ENCODE measurements around the gene ATL2. TPM values are rescaled to one million over a fixed set of nuclear protein-coding genes. Genes with fewer than 3 reads are reported as not detected.

The ATL2 gene
- 73.7 to 77.3 TPM (median 75.3 TPM) in 3 replicates for total RNA-seq

DNA sequence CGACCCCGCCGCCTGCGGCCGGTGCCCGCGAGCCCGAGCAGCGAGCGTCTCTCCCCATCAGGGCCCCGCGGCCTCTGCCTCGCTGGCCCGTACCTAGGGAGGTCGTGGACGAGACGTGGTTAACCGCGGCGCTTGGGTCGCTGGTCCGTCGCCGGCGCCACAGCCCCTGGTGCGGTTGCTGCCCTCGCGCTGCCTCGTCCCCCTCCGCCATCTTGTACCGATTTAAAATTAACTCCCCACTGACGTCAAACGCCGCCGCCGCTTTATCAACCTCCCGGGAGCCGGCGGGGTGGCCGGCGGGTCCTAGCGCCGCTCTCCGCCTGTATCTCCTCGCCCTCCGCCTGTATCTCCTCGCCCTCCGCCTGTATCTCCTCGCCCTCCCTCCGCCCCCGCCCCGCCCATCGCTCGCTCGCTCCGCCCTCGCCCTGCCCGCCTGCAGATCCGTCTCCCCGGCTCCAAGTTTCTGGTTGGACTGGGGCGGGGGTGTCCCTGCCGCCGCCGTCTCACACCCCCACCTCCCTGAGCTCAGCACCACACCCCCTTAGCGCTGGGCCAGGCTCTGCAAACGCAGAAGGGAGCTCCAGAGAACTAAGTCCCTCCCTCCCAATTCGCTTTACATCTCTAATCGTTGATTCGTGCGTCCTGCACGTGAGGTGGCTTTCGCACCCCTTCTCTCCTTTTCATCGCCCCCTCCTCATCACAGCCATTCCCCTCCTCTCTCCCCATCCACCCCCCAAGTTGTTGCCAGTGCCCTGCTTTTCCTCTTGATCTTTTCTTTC lies at the start of gene ATL2:
ATL2 (minus strand) TSS at position 224 of the 779 bp plus-strand sequence; CDS start at position 211, 13 bp downstream.
- no peak for TF ChIP-seq CTCF (IDR thresholded peaks at IDR 0.05; ENCODE audit: unreplicated experiment)
- Mint-ChIP-seq H3K4me1 (peaks cover 67% of the 10 kb centered on the region), H3K36me3 (no peaks in the 10 kb centered on the region), H3K4me3 (peak within 1 kb of the TSS; percentile 91), H3K27ac (peak within 1 kb of the TSS; percentile 99), H3K9me3 (no peaks in the 10 kb centered on the region), H3K27me3 (ENCODE audit: low read depth) (no peaks in the 10 kb centered on the region)
- peak; percentile 80 to 91 for DNase-seq (ENCODE audit: low spot score in 2 of 2, unreplicated experiment in 2 of 2)

DNA sequence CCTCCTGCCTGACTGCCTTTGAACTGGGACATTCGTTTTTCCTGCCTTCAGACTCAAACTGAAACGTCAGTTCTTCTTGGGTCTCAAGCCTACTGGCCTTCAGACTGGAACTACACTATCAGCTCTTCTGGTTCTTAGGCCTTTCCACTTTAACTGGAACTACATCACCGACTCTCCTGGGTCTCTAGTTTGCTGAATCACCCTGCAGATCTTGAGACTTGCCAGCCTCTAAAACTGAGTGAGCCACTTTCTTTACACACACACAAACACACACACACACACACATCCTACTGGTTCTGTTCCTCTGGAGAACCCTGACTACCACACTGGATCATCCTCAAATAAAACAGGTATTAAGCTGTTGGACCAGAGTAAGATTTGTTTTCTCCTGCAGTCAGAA lies 46.7 kb upstream of the ATL2 start:
- H3K36me3 Mint-ChIP-seq: no peaks in the 10 kb centered on the region

DNA sequence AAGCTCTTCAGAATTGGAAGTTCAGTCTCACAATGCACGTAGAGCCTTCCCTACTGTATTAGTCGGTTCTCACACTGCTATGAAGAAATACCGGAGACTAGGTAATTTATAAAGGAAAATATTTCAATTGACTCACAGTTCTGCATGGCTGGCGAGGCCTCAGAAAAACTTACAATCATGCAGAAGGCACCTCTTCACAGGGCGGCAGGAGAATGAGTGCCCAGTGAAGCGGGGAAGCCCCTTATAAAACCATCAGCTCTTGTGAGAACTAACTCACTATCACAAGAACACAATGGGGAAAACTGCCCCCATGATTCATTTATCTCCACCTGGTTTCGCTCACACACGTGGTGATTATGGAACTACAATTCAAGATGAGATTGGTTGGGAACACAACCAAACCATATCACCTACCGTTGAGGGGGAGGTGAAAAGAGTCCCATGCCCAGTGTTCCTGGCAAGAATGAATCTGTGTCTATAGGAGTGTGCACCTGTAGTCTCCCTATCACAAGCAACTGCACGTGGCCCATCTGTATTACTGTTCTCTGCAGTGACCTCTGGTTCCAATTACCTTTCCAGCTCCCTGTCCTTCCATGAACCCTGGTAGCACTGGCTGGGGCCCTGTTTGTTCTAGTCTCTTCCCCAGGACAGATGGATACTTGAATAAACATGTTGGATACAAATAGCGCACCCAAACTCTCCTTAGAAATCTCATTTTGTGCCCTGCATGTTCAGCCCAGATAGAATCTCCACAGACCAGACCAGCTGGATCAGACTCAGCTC lies 44.4 kb upstream of the ATL2 start:
- Mint-ChIP-seq H3K9me3 (peaks cover 6% of the 10 kb centered on the region), H3K4me3 (no peak overlapping the region), H3K27ac (no peak overlapping the region), H3K36me3 (no peaks in the 10 kb centered on the region), H3K27me3 (ENCODE audit: low read depth) (no peaks in the 10 kb centered on the region), H3K4me1 (peaks cover 16% of the 10 kb centered on the region)
- TF ChIP-seq CTCF (IDR thresholded peaks at IDR 0.05; ENCODE audit: unreplicated experiment): no peak
- no peak for DNase-seq (ENCODE audit: low spot score in 2 of 2, unreplicated experiment in 2 of 2)

More for the DNA sequence above, 46.7 kb upstream of the ATL2 start:
- no peak for DNase-seq (ENCODE audit: low spot score in 2 of 2, unreplicated experiment in 2 of 2)
- peaks cover 11% of the 10 kb centered on the region for H3K4me1 Mint-ChIP-seq
- H3K27me3 Mint-ChIP-seq (ENCODE audit: low read depth): no peaks in the 10 kb centered on the region
- H3K4me3 Mint-ChIP-seq: no peak overlapping the region
- peaks cover 6% of the 10 kb centered on the region for H3K9me3 Mint-ChIP-seq
- no peak for TF ChIP-seq CTCF (IDR thresholded peaks at IDR 0.05; ENCODE audit: unreplicated experiment)
- H3K27ac Mint-ChIP-seq: no peak overlapping the region

DNA sequence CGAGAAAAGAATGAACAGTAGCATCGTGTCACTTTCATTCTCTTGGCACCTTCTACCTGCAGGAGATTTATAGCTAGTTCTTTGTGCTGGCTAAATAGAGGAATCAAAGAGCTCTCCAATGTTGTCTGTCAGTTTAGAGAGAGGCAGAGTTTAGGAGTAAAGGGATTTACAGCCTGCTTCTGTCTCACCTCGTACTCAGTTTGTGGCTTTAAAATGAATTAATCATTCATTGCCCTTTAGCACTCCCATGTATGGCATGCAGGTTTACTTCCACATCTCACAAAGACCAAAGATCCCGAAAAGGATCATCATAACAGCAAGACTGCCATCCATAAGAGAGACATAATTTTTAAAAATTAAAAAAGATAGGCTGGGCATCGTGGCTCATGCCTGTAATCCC lies 42.4 kb upstream of the ATL2 start:
- no peak overlapping the region for H3K27ac Mint-ChIP-seq
- no peak overlapping the region for H3K4me3 Mint-ChIP-seq
- no peak for TF ChIP-seq CTCF (IDR thresholded peaks at IDR 0.05; ENCODE audit: unreplicated experiment)
- H3K4me1 Mint-ChIP-seq: peaks cover 16% of the 10 kb centered on the region
- H3K27me3 Mint-ChIP-seq (ENCODE audit: low read depth): no peaks in the 10 kb centered on the region
- peaks cover 9% of the 10 kb centered on the region for H3K9me3 Mint-ChIP-seq
- no peaks in the 10 kb centered on the region for H3K36me3 Mint-ChIP-seq
- DNase-seq (ENCODE audit: low spot score in 2 of 2, unreplicated experiment in 2 of 2): no peak

DNA sequence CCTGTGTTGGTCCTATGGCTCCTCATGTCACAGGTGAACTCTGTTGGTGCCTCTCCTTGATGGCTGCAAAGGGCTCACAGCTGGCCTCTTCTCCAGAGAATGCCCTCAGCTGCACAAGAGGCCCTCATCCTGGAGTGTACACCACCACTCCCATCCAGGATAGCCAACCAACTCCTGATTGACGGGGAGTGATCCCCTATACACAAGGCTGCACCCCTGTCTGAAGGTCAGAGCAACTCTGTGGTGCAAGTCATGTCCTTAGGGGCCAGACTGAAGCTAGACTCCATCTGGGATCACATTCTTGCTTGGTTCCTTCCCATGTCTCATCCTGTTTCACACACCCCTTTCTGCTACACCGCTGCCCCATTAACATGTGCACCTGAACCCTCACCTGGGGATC lies 41.7 kb upstream of the ATL2 start:
- no peak for TF ChIP-seq CTCF (IDR thresholded peaks at IDR 0.05; ENCODE audit: unreplicated experiment)
- Mint-ChIP-seq H3K36me3 (no peaks in the 10 kb centered on the region), H3K4me1 (peaks cover 16% of the 10 kb centered on the region), H3K27me3 (ENCODE audit: low read depth) (no peaks in the 10 kb centered on the region), H3K27ac (no peak overlapping the region), H3K9me3 (peaks cover 7% of the 10 kb centered on the region), H3K4me3 (no peak overlapping the region)
- DNase-seq (ENCODE audit: low spot score in 2 of 2, unreplicated experiment in 2 of 2): no peak
